BE2C (cell line): ENCODE data around the gene LCOR.

Experiments used
- DNase-seq: peaks from one replicate; pipeline ENCODE4 v3.0.0-alpha.2; 2020
- H3K27me3 ChIP-seq: fragments of 250-450 bp; sonication (Bioruptor Pico); 2 replicates; pipeline ENCODE4 v1.5.1; 2020; ENCODE audit warnings: mild to moderate bottlenecking
- H3K36me3 ChIP-seq: fragments of 250-450 bp; sonication (Bioruptor Pico); 2 replicates; pipeline ENCODE4 v1.5.1; 2020; ENCODE audit warnings: mild to moderate bottlenecking
- H3K4me1 ChIP-seq: fragments of 250-450 bp; sonication (Bioruptor Pico); 2 replicates; pipeline ENCODE4 v1.5.1; 2020
- H3K4me3 ChIP-seq: 2 replicates; pipeline ENCODE4 v1.5.1; 2011; ENCODE audit warnings: low read depth, low read length
- H3K9me3 ChIP-seq: fragments of 250-450 bp; sonication (Bioruptor Pico); 2 replicates; pipeline ENCODE4 v1.5.1; 2020
- TF ChIP-seq, protein P1 (sequence below): IDR thresholded peaks from 2 replicates; pipeline ENCODE4 v1.5.1; 2012; ENCODE audit warnings: mild to moderate bottlenecking, low read depth, low read length

Gene LCOR

DNA sequence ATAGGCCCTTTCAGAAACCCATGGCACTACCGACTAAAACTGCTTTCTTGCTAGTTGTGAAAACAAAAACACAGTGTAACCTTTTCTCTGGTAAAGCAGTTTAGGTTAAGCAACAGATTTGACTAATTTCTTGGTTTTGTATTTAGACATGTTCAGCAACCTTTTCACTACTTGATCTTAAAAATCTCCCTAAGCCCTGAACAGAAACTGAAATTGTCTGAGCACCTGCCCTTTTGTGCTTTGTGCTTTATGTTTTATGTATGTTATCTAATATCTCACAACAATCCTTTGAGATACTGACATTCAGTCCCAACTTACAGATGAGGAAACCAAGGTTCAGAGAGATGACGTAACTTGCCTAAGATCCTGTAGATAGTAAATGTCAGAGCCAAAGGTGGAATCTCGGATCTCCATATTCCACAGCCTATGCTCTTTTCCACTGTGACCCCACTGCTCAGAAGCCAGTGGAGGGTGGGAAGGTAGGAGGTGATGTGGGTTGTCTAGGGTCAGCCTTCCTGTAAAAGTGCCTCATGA is 146.6 kb downstream of the LCOR start:
- no peaks in the 10 kb centered on the region for H3K4me1 ChIP-seq
- no peaks in the 10 kb centered on the region for H3K9me3 ChIP-seq
- H3K36me3 ChIP-seq: peaks cover 11% of the 10 kb centered on the region; the same call in 1 of the 2 replicates
- TF ChIP-seq, protein P1, sequence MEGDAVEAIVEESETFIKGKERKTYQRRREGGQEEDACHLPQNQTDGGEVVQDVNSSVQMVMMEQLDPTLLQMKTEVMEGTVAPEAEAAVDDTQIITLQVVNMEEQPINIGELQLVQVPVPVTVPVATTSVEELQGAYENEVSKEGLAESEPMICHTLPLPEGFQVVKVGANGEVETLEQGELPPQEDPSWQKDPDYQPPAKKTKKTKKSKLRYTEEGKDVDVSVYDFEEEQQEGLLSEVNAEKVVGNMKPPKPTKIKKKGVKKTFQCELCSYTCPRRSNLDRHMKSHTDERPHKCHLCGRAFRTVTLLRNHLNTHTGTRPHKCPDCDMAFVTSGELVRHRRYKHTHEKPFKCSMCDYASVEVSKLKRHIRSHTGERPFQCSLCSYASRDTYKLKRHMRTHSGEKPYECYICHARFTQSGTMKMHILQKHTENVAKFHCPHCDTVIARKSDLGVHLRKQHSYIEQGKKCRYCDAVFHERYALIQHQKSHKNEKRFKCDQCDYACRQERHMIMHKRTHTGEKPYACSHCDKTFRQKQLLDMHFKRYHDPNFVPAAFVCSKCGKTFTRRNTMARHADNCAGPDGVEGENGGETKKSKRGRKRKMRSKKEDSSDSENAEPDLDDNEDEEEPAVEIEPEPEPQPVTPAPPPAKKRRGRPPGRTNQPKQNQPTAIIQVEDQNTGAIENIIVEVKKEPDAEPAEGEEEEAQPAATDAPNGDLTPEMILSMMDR: no peak
- no peak for DNase-seq
- no peaks in the 10 kb centered on the region for H3K27me3 ChIP-seq
- H3K4me3 ChIP-seq: no peak overlapping the region

DNA sequence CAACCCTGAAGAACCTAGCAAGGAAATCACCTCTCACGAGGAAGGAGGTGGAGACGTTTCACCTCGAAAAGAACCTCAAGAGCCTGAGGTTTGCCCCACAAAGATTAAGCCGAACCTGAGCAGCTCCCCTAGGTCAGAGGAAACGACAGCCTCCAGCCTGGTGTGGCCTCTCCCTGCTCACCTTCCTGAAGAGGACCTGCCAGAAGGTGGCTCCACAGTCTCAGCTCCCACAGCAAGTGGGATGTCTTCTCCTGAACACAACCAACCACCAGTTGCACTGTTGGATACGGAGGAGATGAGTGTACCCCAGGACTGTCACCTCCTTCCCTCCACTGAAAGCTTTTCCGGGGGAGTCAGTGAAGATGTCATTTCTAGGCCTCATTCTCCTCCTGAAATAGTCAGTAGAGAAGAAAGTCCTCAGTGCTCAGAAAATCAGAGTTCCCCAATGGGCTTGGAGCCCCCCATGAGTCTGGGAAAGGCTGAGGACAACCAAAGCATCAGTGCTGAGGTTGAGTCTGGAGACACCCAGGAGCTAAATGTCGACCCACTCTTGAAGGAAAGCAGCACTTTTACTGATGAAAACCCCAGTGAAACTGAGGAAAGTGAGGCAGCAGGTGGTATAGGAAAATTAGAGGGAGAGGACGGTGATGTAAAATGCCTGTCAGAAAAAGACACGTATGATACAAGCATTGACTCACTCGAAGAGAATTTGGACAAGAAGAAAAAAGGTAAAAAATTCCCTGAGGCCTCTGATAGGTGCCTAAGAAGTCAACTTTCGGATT is 150.2 kb downstream of the LCOR start:
- H3K9me3 ChIP-seq: no peaks in the 10 kb centered on the region
- peaks cover 11% of the 10 kb centered on the region; the same call in 1 of the 2 replicates for H3K36me3 ChIP-seq
- TF ChIP-seq, protein P1: no peak
- H3K4me1 ChIP-seq: no peaks in the 10 kb centered on the region
- H3K27me3 ChIP-seq: no peaks in the 10 kb centered on the region
- no peak for DNase-seq
- H3K4me3 ChIP-seq: no peak overlapping the region

DNA sequence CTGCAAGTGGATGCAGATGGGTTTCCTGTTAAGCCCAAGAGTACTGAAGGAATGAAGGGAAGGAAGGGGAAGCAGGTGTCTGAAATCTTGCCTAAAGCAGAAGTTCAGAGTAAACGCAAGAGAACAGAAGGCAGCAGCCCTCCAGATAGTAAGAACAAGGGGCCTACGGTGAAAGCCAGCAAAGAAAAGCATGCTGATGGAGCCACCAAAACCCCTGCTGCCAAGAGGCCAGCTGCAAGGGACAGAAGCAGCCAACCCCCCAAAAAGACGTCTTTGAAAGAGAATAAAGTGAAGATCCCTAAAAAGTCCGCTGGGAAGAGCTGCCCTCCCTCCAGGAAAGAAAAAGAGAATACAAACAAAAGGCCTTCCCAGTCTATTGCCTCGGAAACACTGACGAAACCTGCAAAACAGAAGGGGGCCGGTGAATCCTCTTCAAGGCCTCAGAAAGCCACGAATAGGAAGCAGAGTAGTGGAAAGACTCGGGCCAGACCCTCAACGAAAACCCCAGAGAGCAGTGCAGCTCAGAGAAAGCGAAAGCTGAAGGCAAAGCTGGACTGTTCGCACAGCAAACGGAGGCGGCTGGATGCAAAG is 152.5 kb downstream of the LCOR start:
- Histone ChIP-seq H3K27me3 (no peaks in the 10 kb centered on the region), H3K9me3 (no peaks in the 10 kb centered on the region), H3K4me1 (no peaks in the 10 kb centered on the region), H3K4me3 (no peak overlapping the region), H3K36me3 (peaks cover 11% of the 10 kb centered on the region; the same call in 1 of the 2 replicates)
- DNase-seq: no peak
- TF ChIP-seq, protein P1: no peak

DNA sequence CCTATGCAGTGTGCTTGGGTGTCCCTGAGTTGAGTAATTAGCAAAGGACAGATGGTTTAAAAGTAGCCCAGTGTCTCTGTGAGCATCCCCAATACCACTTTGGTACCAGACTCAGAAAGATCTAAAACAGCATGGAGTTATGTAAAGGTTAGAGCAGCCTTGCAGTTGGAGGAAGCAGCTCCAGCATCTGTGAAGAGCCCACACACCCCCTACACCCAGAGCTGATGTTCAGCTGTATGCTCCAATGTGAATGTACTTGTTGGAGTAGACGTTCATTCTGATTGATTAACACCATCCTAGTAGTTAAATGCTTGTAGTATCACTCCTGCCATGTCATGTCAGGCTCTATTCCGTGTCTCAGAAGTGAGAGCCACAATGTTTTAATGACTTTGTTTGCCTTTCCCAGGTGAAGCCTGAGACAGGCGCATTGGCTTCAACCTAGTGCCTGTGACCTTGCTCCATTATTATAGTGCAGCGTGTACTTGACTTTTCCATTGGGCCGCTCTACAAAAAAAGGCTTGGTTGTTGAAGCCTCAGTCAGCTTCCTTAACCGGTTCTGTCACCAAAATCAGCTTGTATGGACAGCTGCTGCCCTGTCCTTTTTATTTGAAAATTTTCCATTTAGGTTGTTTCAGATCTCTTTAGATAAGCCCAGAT is 154.2 kb downstream of the LCOR start:
- TF ChIP-seq, protein P1: no peak
- no peaks in the 10 kb centered on the region for H3K4me1 ChIP-seq
- H3K4me3 ChIP-seq: no peak overlapping the region
- H3K9me3 ChIP-seq: no peaks in the 10 kb centered on the region
- H3K27me3 ChIP-seq: no peaks in the 10 kb centered on the region
- H3K36me3 ChIP-seq: peaks cover 7% of the 10 kb centered on the region; the same call in 1 of the 2 replicates
- DNase-seq: no peak

DNA sequence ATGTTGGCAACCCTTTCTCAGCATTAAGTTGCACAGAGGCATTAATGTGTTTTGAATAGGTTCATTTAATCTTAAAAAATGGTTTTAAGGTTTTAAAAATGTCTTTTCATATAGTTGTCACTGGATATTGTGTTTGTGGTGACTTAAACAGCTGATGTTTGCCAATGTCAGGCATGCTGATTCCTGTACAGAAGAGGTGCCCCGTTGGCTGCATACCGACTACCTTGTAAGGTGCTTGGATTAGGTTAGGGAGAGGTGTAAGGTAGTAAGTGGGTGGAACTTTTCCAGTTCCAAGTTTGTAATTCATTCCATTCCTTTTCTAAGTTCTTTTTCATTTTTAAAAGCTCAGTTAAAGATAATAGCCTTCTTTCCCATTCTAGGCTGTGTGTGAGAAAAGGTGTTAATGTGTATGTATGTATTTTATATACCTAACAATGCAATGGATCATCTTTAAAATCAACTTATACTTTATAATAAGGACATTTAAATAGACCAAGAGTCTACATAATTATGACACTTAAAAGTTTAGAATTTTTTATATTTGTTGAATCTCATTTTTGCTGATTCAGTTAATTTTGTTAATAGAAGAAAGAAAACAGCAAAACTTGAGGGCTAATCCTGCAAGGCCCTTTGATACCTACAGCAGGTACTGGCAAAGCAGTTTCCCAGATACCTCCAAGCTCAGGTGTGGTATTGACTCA is 155.2 kb downstream of the LCOR start:
- Histone ChIP-seq H3K4me1 (no peaks in the 10 kb centered on the region), H3K27me3 (no peaks in the 10 kb centered on the region), H3K36me3 (no peaks in the 10 kb centered on the region), H3K4me3 (no peak overlapping the region), H3K9me3 (no peaks in the 10 kb centered on the region)
- TF ChIP-seq, protein P1: no peak
- DNase-seq: no peak
